GM23338 (cell line): ENCODE results near the gene SFXN5.

ENCODE experiments used
- CREB1 ChIP-seq: fragments of 250-450 bp; sonication (Bioruptor Pico); IDR thresholded peaks from 2 replicates; pipeline ENCODE4 v1.5.0; 2020; ENCODE audit warnings: low read depth, mild to moderate bottlenecking, moderate library complexity
- CTCF ChIP-seq, 2 experiments: fragments of 200-600 bp in 1 of 2; sonication (generic) in 1 of 2; conservative IDR thresholded peaks; 2 replicates each; pipeline versions ENCODE4 v1.5.1 to v1.6.1; 2016 to 2017; ENCODE audit warnings: antibody characterized with exemption in 2 of 2, low read depth in 2 of 2, mild to moderate bottlenecking in 2 of 2, moderate library complexity in 1 of 2
- ETS1 ChIP-seq: IDR thresholded peaks from 2 replicates; pipeline ENCODE4 v1.6.1; 2016; ENCODE audit warnings: antibody characterized with exemption
- EZH2 ChIP-seq: fragments of 200-600 bp; sonication (generic); IDR thresholded peaks from one replicate; pipeline ENCODE4 v1.8.0; 2017; ENCODE audit warnings: antibody characterized with exemption, mild to moderate bottlenecking, low read depth; ENCODE audit not compliant: unreplicated experiment
- EZH2phosphoT487 ChIP-seq: fragments of 200-600 bp; sonication (generic); IDR thresholded peaks from one replicate; pipeline ENCODE4 v1.8.1; 2018; ENCODE audit warnings: antibody characterized with exemption; ENCODE audit not compliant: unreplicated experiment
- JUNB ChIP-seq: IDR thresholded peaks from one replicate; pipeline ENCODE4 v1.6.1; 2016; ENCODE audit warnings: antibody characterized with exemption; ENCODE audit not compliant: unreplicated experiment
- POLR2AphosphoS5 ChIP-seq: IDR thresholded peaks from 2 replicates; pipeline ENCODE4 v1.6.1; 2016; ENCODE audit warnings: antibody characterized with exemption, low read depth
- REST ChIP-seq: IDR thresholded peaks from one replicate; pipeline ENCODE4 v1.6.1; 2018; ENCODE audit warnings: antibody characterized with exemption; ENCODE audit not compliant: unreplicated experiment
- STAT1 ChIP-seq: IDR thresholded peaks from one replicate; pipeline ENCODE4 v1.6.1; 2016; ENCODE audit warnings: antibody characterized with exemption; ENCODE audit not compliant: unreplicated experiment
- ZNF114 ChIP-seq: fragments of 250-450 bp; sonication (Bioruptor Pico); IDR thresholded peaks from 2 replicates; pipeline ENCODE4 v1.5.0; 2020; ENCODE audit warnings: mild to moderate bottlenecking, moderate library complexity
- ZNF331 ChIP-seq: fragments of 250-450 bp; sonication (Bioruptor Pico); IDR thresholded peaks from 2 replicates; pipeline ENCODE4 v1.5.0; 2020; ENCODE audit warnings: low read depth, mild to moderate bottlenecking, moderate library complexity

- TF ChIP-seq REST = no peak
- TF ChIP-seq CTCF (conservative IDR thresholded peaks at IDR 0.05; ENCODE audit: low read depth in 2 of 2) = no peak
- no peak for TF ChIP-seq CREB1
- no peak for TF ChIP-seq EZH2
- no peak for TF ChIP-seq EZH2phosphoT487
- TF ChIP-seq POLR2AphosphoS5 = no peak
- no peak for TF ChIP-seq ZNF114 (CRISPR knock-in tag)
- no peak for TF ChIP-seq ETS1
- TF ChIP-seq JUNB = no peak
- no peak for TF ChIP-seq ZNF331
- no peak for TF ChIP-seq STAT1
Measured at GRCh38 chr2:72958542-72959385, 112.7 kb downstream of the SFXN5 start.
